Astrocyte of the spinal cord (primary cell): ENCODE measurements around the gene PDCD6IP.

Source experiments
- DNase-seq: peaks from one replicate; pipeline ENCODE4 v3.0.0; 2011; ENCODE audit warnings: low read depth, low spot score
- H3K4me3 ChIP-seq: 2 replicates; pipeline ENCODE4 v1.5.1; 2011; ENCODE audit warnings: low read depth, mild to moderate bottlenecking, low read length, moderate library complexity
- CTCF ChIP-seq: IDR thresholded peaks from 2 replicates; pipeline ENCODE4 v1.5.1; 2012; ENCODE audit warnings: low read depth, mild to moderate bottlenecking, low read length, inconsistent platforms
- in situ Hi-C: cut with HindIII; loops from 2 replicates; pipeline ENCODE4 v1.10.0; 2017; ENCODE audit warnings: low sequenced_read_pairs

The PDCD6IP gene

GRCh38 chr3:33868309-33868708 lies 69.9 kb downstream of the PDCD6IP start:
- no peak for DNase-seq
- no peak for TF ChIP-seq CTCF
- no peak overlapping the region for H3K4me3 ChIP-seq
- in situ Hi-C loops: no loop called here

GRCh38 chr3:33869977-33870376 lies 71.5 kb downstream of the PDCD6IP start:
- DNase-seq: no peak
- TF ChIP-seq CTCF: no peak
- in situ Hi-C loops: no loop called here
- no peak overlapping the region for H3K4me3 ChIP-seq

- H3K4me3 ChIP-seq: no peak overlapping the region
- DNase-seq: no peak
- TF ChIP-seq CTCF: no peak
- in situ Hi-C loops: no loop called here
Measured at GRCh38 chr3:33874815-33875214, 76.4 kb downstream of the PDCD6IP start.

- in situ Hi-C loops: no loop called here
- DNase-seq: no peak
- no peak overlapping the region for H3K4me3 ChIP-seq
- no peak for TF ChIP-seq CTCF
Measured at GRCh38 chr3:33875680-33876079, 77.2 kb downstream of the PDCD6IP start.

GRCh38 chr3:33877187-33877586 lies 78.8 kb downstream of the PDCD6IP start:
- DNase-seq: no peak
- in situ Hi-C loops: no loop called here
- TF ChIP-seq CTCF: no peak
- H3K4me3 ChIP-seq: no peak overlapping the region

GRCh38 chr3:33879540-33879939 lies 81.1 kb downstream of the PDCD6IP start:
- DNase-seq: no peak
- in situ Hi-C loops: no loop called here
- H3K4me3 ChIP-seq: no peak overlapping the region
- no peak for TF ChIP-seq CTCF
